GM12878 (cell line): ENCODE data around the gene RAB37. TPM values are rescaled to one million over a fixed set of nuclear protein-coding genes. Genes with fewer than 3 reads are reported as not detected.

ENCODE experiments used
- ATAC-seq: fragments of 200-7000 bp; cut with Tn5 transposase; 3 replicates; pipeline ENCODE4 v1.9.1; 2020; ENCODE audit warnings: mild to moderate bottlenecking, moderate library complexity
- BruUV-seq: library from RNA; stranded (reverse); fragments of 400-500 nt; replicated peaks from 2 replicates; lab custom pipeline; 2021; lab: Mats Ljungman, UMichigan
- CTCF ChIA-PET: fragments of 300-600 bp; sonication (Branson Sonifier 250); formaldehyde crosslinking; extraction: SDS; loops from one replicate; lab custom pipeline; 2021; ENCODE audit warnings: inconsistent platforms; lab: Yijun Ruan, JAX
- POLR2A ChIA-PET: fragments of 350-600 bp; formaldehyde crosslinking; extraction: SDS; loops from one replicate; lab custom pipeline; 2021; ENCODE audit warnings: inconsistent platforms; lab: Charles Lee
- RAD21 ChIA-PET: fragments of 300-600 bp; sonication (Branson Sonifier 250); formaldehyde crosslinking; loops from one replicate; lab custom pipeline; 2023; ENCODE audit warnings: antibody characterized with exemption; ENCODE audit not compliant: unreplicated experiment; lab: Charles Lee
- SMC1A ChIA-PET: fragments of 300-600 bp; sonication (Branson Sonifier 250); formaldehyde crosslinking; loops from one replicate; lab custom pipeline; 2023; ENCODE audit not compliant: unreplicated experiment, uncharacterized antibody; lab: Charles Lee
- DNase-seq: peaks from one replicate; pipeline ENCODE4 v3.0.0-alpha.2; 2011; ENCODE audit warnings: low read depth, low spot score
- FAIRE-seq: peaks from 3 replicates; lab custom pipeline; 2011; peaks lifted over from hg19 to GRCh38; lab: Jason Lieb, UNC
- H2AFZ ChIP-seq: 2 replicates; pipeline ENCODE4 v1.6.0; 2011; ENCODE audit warnings: low read depth, low read length, control low read depth; ENCODE audit not compliant: control insufficient read depth
- H3K27ac ChIP-seq: 2 replicates; pipeline ENCODE4 v1.5.1; 2011; ENCODE audit warnings: control low read depth; ENCODE audit not compliant: control insufficient read depth, insufficient read depth
- H3K27me3 ChIP-seq, 2 experiments: replicated peaks in 1 of 2; 2 replicates each; pipeline versions ENCODE4 v1.6.0 to v1.6.1; 2011; ENCODE audit warnings: low read length in 1 of 2; ENCODE audit not compliant: control insufficient read depth in 2 of 2, insufficient read depth in 2 of 2
- H3K36me3 ChIP-seq, 2 experiments: 2 replicates each; pipeline ENCODE4 v1.5.1; 2011; ENCODE audit warnings: low read length in 1 of 2; ENCODE audit not compliant: control insufficient read depth in 2 of 2, insufficient read depth in 2 of 2
- H3K4me1 ChIP-seq: 2 replicates; pipeline ENCODE4 v1.6.1; 2011; ENCODE audit warnings: mild to moderate bottlenecking, low read length, moderate library complexity, mixed read lengths; ENCODE audit not compliant: control insufficient read depth, insufficient read depth
- H3K4me2 ChIP-seq: 2 replicates; pipeline ENCODE4 v1.6.0; 2011; ENCODE audit warnings: control low read depth; ENCODE audit not compliant: control insufficient read depth, insufficient read depth
- H3K4me3 ChIP-seq: fragments of 200-600 bp; sonication (generic); 2 replicates; pipeline ENCODE4 v1.5.1; 2016
- H3K79me2 ChIP-seq: 2 replicates; pipeline ENCODE4 v1.6.0; 2011; ENCODE audit warnings: low read length; ENCODE audit not compliant: control insufficient read depth, insufficient read depth
- H3K9ac ChIP-seq: 2 replicates; pipeline ENCODE4 v1.8.0; 2011; ENCODE audit warnings: low read length, control low read depth, mixed read lengths; ENCODE audit not compliant: control insufficient read depth, insufficient read depth
- H3K9me3 ChIP-seq: replicated peaks from 3 replicates; pipeline ENCODE4 v1.5.1; 2011; ENCODE audit warnings: mild to moderate bottlenecking, low read length; ENCODE audit not compliant: control insufficient read depth, insufficient read depth
- H4K20me1 ChIP-seq: 2 replicates; pipeline ENCODE4 v1.6.0; 2011; ENCODE audit not compliant: control insufficient read depth, insufficient read depth
- BHLHE40 ChIP-seq, 2 experiments: fragments of 450-650 bp in 1 of 2; IDR thresholded peaks; 2 replicates each; pipeline ENCODE4 v1.6.1; 2011 to 2017; ENCODE audit warnings: low read depth in 2 of 2, borderline replicate concordance in 1 of 2, improper control_type of control experiment in 1 of 2, low read length in 1 of 2, mild to moderate bottlenecking in 1 of 2
- CBFB ChIP-seq: IDR thresholded peaks from 2 replicates; pipeline ENCODE4 v1.6.1; 2016; ENCODE audit warnings: antibody characterized with exemption, low read depth
- CREM ChIP-seq: IDR thresholded peaks from 2 replicates; pipeline ENCODE4 v1.6.1; 2014; ENCODE audit warnings: antibody characterized with exemption, low read depth
- HDGF ChIP-seq: fragments of 450-650 bp; IDR thresholded peaks from 2 replicates; pipeline ENCODE4 v1.6.1; 2016; ENCODE audit warnings: antibody characterized with exemption
- NFYB ChIP-seq: IDR thresholded peaks from 2 replicates; pipeline ENCODE4 v1.6.1; 2011; ENCODE audit warnings: low read depth, mild to moderate bottlenecking, low read length, improper control_type of control experiment, moderate library complexity; ENCODE audit not compliant: insufficient read depth
- PKNOX1 ChIP-seq: fragments of 450-650 bp; IDR thresholded peaks from 2 replicates; pipeline ENCODE4 v1.6.1; 2016; ENCODE audit warnings: mild to moderate bottlenecking
- POLR2A ChIP-seq: IDR thresholded peaks from 2 replicates; pipeline ENCODE4 v1.6.1; 2011; ENCODE audit warnings: low read depth, mild to moderate bottlenecking, low read length
- SKIL ChIP-seq: fragments of 450-650 bp; IDR thresholded peaks from 2 replicates; pipeline ENCODE4 v1.6.1; 2017; ENCODE audit warnings: mild to moderate bottlenecking, low read depth, inconsistent platforms; ENCODE audit not compliant: poor library complexity, severe bottlenecking
- USF1 ChIP-seq: IDR thresholded peaks from 2 replicates; pipeline ENCODE4 v1.6.1; 2011; ENCODE audit warnings: borderline replicate concordance, low read depth, mild to moderate bottlenecking, moderate library complexity, mixed read lengths, low read length; ENCODE audit not compliant: insufficient read depth; ENCODE audit errors: extremely low read length
- ZNF384 ChIP-seq: IDR thresholded peaks from 2 replicates; pipeline ENCODE4 v1.6.1; 2012; ENCODE audit warnings: low read depth, mild to moderate bottlenecking, low read length, improper control_type of control experiment, borderline replicate concordance
- WGBS: methylation state at CpG from one replicate; pipeline ENCODE4 v1.1.6; 2016; ENCODE audit warnings: low lambda C conversion rate; ENCODE audit not compliant: insufficient replicate concordance, insufficient coverage; ENCODE audit errors: missing lambda C conversion rate; 5-methylcytosine and 5-hydroxymethylcytosine counted together
- in situ Hi-C: fragments of 300-500 bp; cut with MboI; formaldehyde crosslinking; loops from 9 replicates; pipeline ENCODE4 v1.14.3; 2018; ENCODE audit warnings: mixed read lengths
- intact Hi-C: fragments of 100-400 bp; cut with micrococcal nuclease; formaldehyde crosslinking; loops from one replicate; pipeline ENCODE4 v1.14.2; 2022; ENCODE audit not compliant: unreplicated experiment
- polyA plus RNA-seq, 11 experiments: library from polyadenylated mRNA; depleted of rRNA in 4 of 11; unstranded in 6 of 11; stranded (reverse) in 5 of 11; fragments of >200 nt; fragmentation: Nextera tagmentation in 4 of 11; fragmentation: Illumina TruSeq in 1 of 11; extraction: Ambion mirVana in 4 of 11; extraction: Trizol in 1 of 11; gene quantifications; 1 replicate in 1 of 11; 2 replicates in 10 of 11; pipeline versions ENCODE4 v1.2.1 to v1.2.3, GENCODE V29; 2011 to 2016; ENCODE audit warnings: inconsistent platforms in 2 of 11, missing spikeins in 2 of 11, low read depth in 1 of 11
- total RNA-seq, 4 experiments: library from RNA; depleted of rRNA in 3 of 4; stranded (reverse); fragments of >200 nt in 3 of 4; fragmentation: Illumina TruSeq in 1 of 4; extraction: Trizol in 1 of 4; gene quantifications; 2 replicates each; pipeline versions ENCODE4 v1.2.1 to v1.2.3, GENCODE V29; 2013 to 2021
- TF ChIP-seq, protein P1 (sequence below): fragments of 150-350 bp; IDR thresholded peaks from 2 replicates; pipeline ENCODE4 v1.6.1; 2014; ENCODE audit warnings: mild to moderate bottlenecking, low read depth, low read length
- TF ChIP-seq, protein P2 (sequence below): fragments of 450-650 bp; IDR thresholded peaks from 2 replicates; pipeline ENCODE4 v1.6.1; 2017; ENCODE audit warnings: antibody characterized with exemption, mild to moderate bottlenecking, moderate library complexity

RAB37 gene
- total and polyA plus RNA-seq, 10 of the 15 experiments (the other 5 are each of a cell fraction or from before 2014, with no cell fraction given) = 0.48 to 5.6 (median 1.7) TPM

GRCh38 chr17:74725111-74725510, 11.9 kb upstream of the RAB37 start:
- 0% methylated on average over 3 of the region's 3 CpGs for WGBS
- POLR2A ChIA-PET = interaction anchor here (0.6 kb wide), 1 partner anchor 230 kb away, joined by 4 read pairs; no protein-coding TSS in a partner anchor
- H3K9ac ChIP-seq = no peak overlapping the region
- SMC1A ChIA-PET = interaction anchor here (0.6 to 1.4 kb wide), 2 partner anchors 11 to 39 kb away, joined by 3 to 4 read pairs; partner anchors contain the start of gene RAB37
- no peaks in the 10 kb centered on the region for H4K20me1 ChIP-seq
- ATAC-seq = no peak
- H2AFZ ChIP-seq = no peak overlapping the region
- RAD21 ChIA-PET = interaction anchor here (0.6 to 1.9 kb wide), 3 partner anchors 11 to 68 kb away, joined by 3 to 7 read pairs (median 6); partner anchors contain the start of gene RAB37
- no peaks in the 10 kb centered on the region; the same call in 1 of the 2 replicates for H3K4me1 ChIP-seq
- H3K36me3 ChIP-seq = no peaks in the 10 kb centered on the region
- no peak for DNase-seq
- H3K4me2 ChIP-seq = no peak overlapping the region
- H3K9me3 ChIP-seq = no peaks in the 10 kb centered on the region; the same call in 2 of the 3 replicates
- H3K79me2 ChIP-seq = no peaks in the 10 kb centered on the region
- in situ Hi-C loops = no loop called here
- no peak for FAIRE-seq
- intact Hi-C loops = no loop called here
- H3K27me3 ChIP-seq = 0 out of 4 replicates have a peak, but pooled peaks cover 0 to 2% of the 10 kb centered on the region in 2 experiments
- no peak overlapping the region for H3K27ac ChIP-seq
- no TSS peak for BruUV-seq
- H3K4me3 ChIP-seq = no peak overlapping the region
- CTCF ChIA-PET = interaction anchor here (0.6 to 4.0 kb wide), 5 partner anchors 12 to 506 kb away, joined by 3 to 20 read pairs (median 4); partner anchors contain the start of gene RAB37
- TF ChIP-seq, protein P1, sequence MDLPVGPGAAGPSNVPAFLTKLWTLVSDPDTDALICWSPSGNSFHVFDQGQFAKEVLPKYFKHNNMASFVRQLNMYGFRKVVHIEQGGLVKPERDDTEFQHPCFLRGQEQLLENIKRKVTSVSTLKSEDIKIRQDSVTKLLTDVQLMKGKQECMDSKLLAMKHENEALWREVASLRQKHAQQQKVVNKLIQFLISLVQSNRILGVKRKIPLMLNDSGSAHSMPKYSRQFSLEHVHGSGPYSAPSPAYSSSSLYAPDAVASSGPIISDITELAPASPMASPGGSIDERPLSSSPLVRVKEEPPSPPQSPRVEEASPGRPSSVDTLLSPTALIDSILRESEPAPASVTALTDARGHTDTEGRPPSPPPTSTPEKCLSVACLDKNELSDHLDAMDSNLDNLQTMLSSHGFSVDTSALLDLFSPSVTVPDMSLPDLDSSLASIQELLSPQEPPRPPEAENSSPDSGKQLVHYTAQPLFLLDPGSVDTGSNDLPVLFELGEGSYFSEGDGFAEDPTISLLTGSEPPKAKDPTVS = no peak
- TF ChIP-seq, protein P2, sequence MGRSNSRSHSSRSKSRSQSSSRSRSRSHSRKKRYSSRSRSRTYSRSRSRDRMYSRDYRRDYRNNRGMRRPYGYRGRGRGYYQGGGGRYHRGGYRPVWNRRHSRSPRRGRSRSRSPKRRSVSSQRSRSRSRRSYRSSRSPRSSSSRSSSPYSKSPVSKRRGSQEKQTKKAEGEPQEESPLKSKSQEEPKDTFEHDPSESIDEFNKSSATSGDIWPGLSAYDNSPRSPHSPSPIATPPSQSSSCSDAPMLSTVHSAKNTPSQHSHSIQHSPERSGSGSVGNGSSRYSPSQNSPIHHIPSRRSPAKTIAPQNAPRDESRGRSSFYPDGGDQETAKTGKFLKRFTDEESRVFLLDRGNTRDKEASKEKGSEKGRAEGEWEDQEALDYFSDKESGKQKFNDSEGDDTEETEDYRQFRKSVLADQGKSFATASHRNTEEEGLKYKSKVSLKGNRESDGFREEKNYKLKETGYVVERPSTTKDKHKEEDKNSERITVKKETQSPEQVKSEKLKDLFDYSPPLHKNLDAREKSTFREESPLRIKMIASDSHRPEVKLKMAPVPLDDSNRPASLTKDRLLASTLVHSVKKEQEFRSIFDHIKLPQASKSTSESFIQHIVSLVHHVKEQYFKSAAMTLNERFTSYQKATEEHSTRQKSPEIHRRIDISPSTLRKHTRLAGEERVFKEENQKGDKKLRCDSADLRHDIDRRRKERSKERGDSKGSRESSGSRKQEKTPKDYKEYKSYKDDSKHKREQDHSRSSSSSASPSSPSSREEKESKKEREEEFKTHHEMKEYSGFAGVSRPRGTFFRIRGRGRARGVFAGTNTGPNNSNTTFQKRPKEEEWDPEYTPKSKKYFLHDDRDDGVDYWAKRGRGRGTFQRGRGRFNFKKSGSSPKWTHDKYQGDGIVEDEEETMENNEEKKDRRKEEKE = no peak
- TF ChIP-seq PKNOX1 (no peak), BHLHE40 (IDR thresholded peaks at IDR 0.05; ENCODE audit: borderline replicate concordance in 1 of 2, low read depth in 2 of 2, low read length in 1 of 2) (no peak), CBFB (no peak), USF1 (no peak), SKIL (no peak), ZNF384 (no peak), HDGF (no peak), NFYB (no peak), POLR2A (no peak), CREM (no peak)
